GM23248 (cell line): Measurements from ENCODE around the gene FAM20C. TPM values are rescaled to one million over a fixed set of nuclear protein-coding genes. Genes with fewer than 3 reads are reported as not detected.
"Not testable (repeated sequence)": the region's sequence is repeated elsewhere in the genome, so short reads cannot be mapped to it uniquely, and the experiment has no call there.

Experiments
- DNase-seq: peaks from one replicate; pipeline ENCODE4 v3.0.0-alpha.2; 2015
- H2AFZ ChIP-seq: fragments of 200-600 bp; sonication (generic); 2 replicates; pipeline ENCODE4 v1.6.1; 2016; ENCODE audit warnings: antibody characterized with exemption
- H3F3A ChIP-seq: fragments of 200-600 bp; sonication (generic); 2 replicates; pipeline ENCODE4 v1.6.1; 2016; ENCODE audit warnings: mild to moderate bottlenecking, antibody characterized with exemption, mixed run types; ENCODE audit not compliant: insufficient read depth
- H3K27ac ChIP-seq: fragments of 200-600 bp; sonication (generic); 2 replicates; pipeline ENCODE4 v1.5.1; 2016; ENCODE audit warnings: mild to moderate bottlenecking
- H3K27me3 ChIP-seq: fragments of 200-600 bp; sonication (generic); replicated peaks from 2 replicates; pipeline ENCODE4 v1.6.1; 2016; ENCODE audit warnings: mild to moderate bottlenecking; ENCODE audit not compliant: insufficient read depth
- H3K36me3 ChIP-seq: fragments of 200-600 bp; sonication (generic); 2 replicates; pipeline ENCODE4 v1.6.1; 2016; ENCODE audit warnings: low read depth, mild to moderate bottlenecking
- H3K4me1 ChIP-seq: fragments of 200-600 bp; sonication (generic); 2 replicates; pipeline ENCODE4 v1.6.1; 2016; ENCODE audit warnings: mild to moderate bottlenecking; ENCODE audit not compliant: insufficient read depth
- H3K4me2 ChIP-seq: fragments of 200-600 bp; sonication (generic); one replicate; pipeline ENCODE4 v1.6.1; 2016; ENCODE audit warnings: mild to moderate bottlenecking; ENCODE audit not compliant: unreplicated experiment
- H3K4me3 ChIP-seq: fragments of 200-600 bp; sonication (generic); 2 replicates; pipeline ENCODE4 v1.5.1; 2016; ENCODE audit warnings: mild to moderate bottlenecking
- H3K79me2 ChIP-seq: fragments of 200-600 bp; sonication (generic); 2 replicates; pipeline ENCODE4 v1.6.1; 2016; ENCODE audit warnings: mild to moderate bottlenecking; ENCODE audit not compliant: insufficient read depth
- H3K9ac ChIP-seq: fragments of 200-600 bp; sonication (generic); 2 replicates; pipeline ENCODE4 v1.6.1; 2016; ENCODE audit warnings: mild to moderate bottlenecking
- H3K9me2 ChIP-seq: fragments of 200-600 bp; sonication (generic); 2 replicates; pipeline ENCODE4 v1.6.1; 2016; ENCODE audit warnings: mixed run types, mild to moderate bottlenecking, moderate library complexity; ENCODE audit not compliant: insufficient read depth
- H3K9me3 ChIP-seq: fragments of 200-600 bp; sonication (generic); one replicate; pipeline ENCODE4 v1.6.1; 2017; ENCODE audit warnings: low read depth
- H4K20me1 ChIP-seq: fragments of 200-600 bp; sonication (generic); 2 replicates; pipeline ENCODE4 v1.6.0; 2016; ENCODE audit not compliant: insufficient read depth
- EZH2 ChIP-seq: fragments of 200-600 bp; sonication (generic); IDR thresholded peaks from 2 replicates; pipeline ENCODE4 v1.6.1; 2018; ENCODE audit warnings: antibody characterized with exemption, mild to moderate bottlenecking; ENCODE audit not compliant: insufficient read depth, poor library complexity, severe bottlenecking
- EZH2phosphoT487 ChIP-seq: fragments of 200-600 bp; sonication (generic); IDR thresholded peaks from 2 replicates; pipeline ENCODE4 v1.6.1; 2018; ENCODE audit warnings: antibody characterized with exemption, moderate library complexity, mild to moderate bottlenecking, low read depth; ENCODE audit not compliant: insufficient read depth
- WGBS, 2 experiments: methylation state at CpG; one replicate each; pipeline ENCODE4 v1.1.6; 2015 to 2017; ENCODE audit warnings: low lambda C conversion rate in 2 of 2, low coverage in 1 of 2; ENCODE audit errors: missing lambda C conversion rate in 2 of 2; 5-methylcytosine and 5-hydroxymethylcytosine counted together
- in situ Hi-C: fragments of 300-500 bp; cut with MboI; formaldehyde crosslinking; loops from 2 replicates; pipeline ENCODE4 v1.15.0; 2020
- polyA plus RNA-seq: library from polyadenylated mRNA; unstranded; fragments of >200 nt; fragmentation: Nextera tagmentation; extraction: Ambion mirVana; gene quantifications from 2 replicates; pipeline ENCODE4 v1.2.1, GENCODE V29; 2016
- total RNA-seq: library from RNA; depleted of rRNA; stranded (reverse); fragments of >200 nt; shearing (Covaris generic); gene quantifications from 2 replicates; pipeline ENCODE4 v1.2.3, GENCODE V29; 2014

Gene FAM20C
- total and polyA plus RNA-seq, 2 experiments from 2014 or later, result 13.5 to 63.8 TPM

- H3K27me3 ChIP-seq, result no peaks in the 10 kb centered on the region
- no peak overlapping the region for H2AFZ ChIP-seq
- H3K9ac ChIP-seq, result no peak overlapping the region
- peaks cover 6% of the 10 kb centered on the region; the same call in 1 of the 2 replicates for H3K4me1 ChIP-seq
- DNase-seq, result no peak
- no peak overlapping the region for H3K4me3 ChIP-seq
- H3F3A ChIP-seq, result peaks cover 5% of the 10 kb centered on the region; the same call in 1 of the 2 replicates
- no peak overlapping the region for H3K4me2 ChIP-seq
- no peak overlapping the region for H3K27ac ChIP-seq
- H3K9me2 ChIP-seq, result no peaks in the 10 kb centered on the region
- H3K9me3 ChIP-seq, result no peaks in the 10 kb centered on the region
- H3K79me2 ChIP-seq, result peaks cover 64% of the 10 kb centered on the region
- peaks cover 41% of the 10 kb centered on the region; the same call in 1 of the 2 replicates for H3K36me3 ChIP-seq
- no peak for TF ChIP-seq EZH2
- WGBS, 2 experiments, result 96 to 98% methylated on average over 10 to 11 of the region's 11 CpGs
- in situ Hi-C loops, result no loop called here
- H4K20me1 ChIP-seq, result no peaks in the 10 kb centered on the region
Measured at GRCh38 chr7:200290-200689, 7.9 kb downstream of the FAM20C start.

GRCh38 chr7:200704-201103 is 8.3 kb downstream of the FAM20C start:
- H3K4me2 ChIP-seq, result no peak overlapping the region
- no peaks in the 10 kb centered on the region for H3K27me3 ChIP-seq
- H3K27ac ChIP-seq, result no peak overlapping the region
- no peaks in the 10 kb centered on the region for H3K9me2 ChIP-seq
- in situ Hi-C loops, result no loop called here
- 83 to 85% methylated on average over 10 of the region's 10 CpGs for WGBS, 2 experiments
- H3K9me3 ChIP-seq, result no peaks in the 10 kb centered on the region
- H3K4me3 ChIP-seq, result no peak overlapping the region
- no peak overlapping the region for H2AFZ ChIP-seq
- no peak for DNase-seq
- no peak overlapping the region for H3K9ac ChIP-seq
- TF ChIP-seq EZH2phosphoT487 (no peak), EZH2 (no peak)
- peaks cover 5% of the 10 kb centered on the region; the same call in 1 of the 2 replicates for H3F3A ChIP-seq
- no peaks in the 10 kb centered on the region for H4K20me1 ChIP-seq
- H3K79me2 ChIP-seq, result peaks cover 60% of the 10 kb centered on the region
- H3K36me3 ChIP-seq, result peaks cover 39% of the 10 kb centered on the region; the same call in 1 of the 2 replicates
- peaks cover 2% of the 10 kb centered on the region; the same call in 1 of the 2 replicates for H3K4me1 ChIP-seq

- no peaks in the 10 kb centered on the region for H3K9me2 ChIP-seq
- H4K20me1 ChIP-seq, result no peaks in the 10 kb centered on the region
- in situ Hi-C loops, result no loop called here
- no peak overlapping the region for H3K9ac ChIP-seq
- no peaks in the 10 kb centered on the region for H3K4me1 ChIP-seq
- H3K27me3 ChIP-seq, result no peaks in the 10 kb centered on the region
- no peak overlapping the region for H2AFZ ChIP-seq
- peaks cover 5% of the 10 kb centered on the region; the same call in 1 of the 2 replicates for H3K36me3 ChIP-seq
- no peak overlapping the region for H3K4me2 ChIP-seq
- no peaks in the 10 kb centered on the region for H3K9me3 ChIP-seq
- H3K4me3 ChIP-seq, result no peak overlapping the region
- peaks cover 5% of the 10 kb centered on the region; the same call in 1 of the 2 replicates for H3F3A ChIP-seq
- DNase-seq, result no peak
- no peak for TF ChIP-seq EZH2phosphoT487
- no peak for TF ChIP-seq EZH2
- H3K79me2 ChIP-seq, result peaks cover 31% of the 10 kb centered on the region
- H3K27ac ChIP-seq, result no peak overlapping the region
- WGBS, 2 experiments, result 93 to 94% methylated on average over 17 of the region's 17 CpGs
Measured at GRCh38 chr7:204326-204725, 12.0 kb downstream of the FAM20C start.

- in situ Hi-C loops, result no loop called here
- H3K36me3 ChIP-seq, result no peaks in the 10 kb centered on the region; the same call in 1 of the 2 replicates
Measured at GRCh38 chr7:205115-206010, 13.0 kb downstream of the FAM20C start.

GRCh38 chr7:206351-206750 is 14.0 kb downstream of the FAM20C start:
- H3K9me3 ChIP-seq, H3K36me3 ChIP-seq, in situ Hi-C loops, H3K27ac ChIP-seq, H3K27me3 ChIP-seq, DNase-seq, H3F3A ChIP-seq, H3K4me2 ChIP-seq, H3K9ac ChIP-seq, H3K4me3 ChIP-seq, H4K20me1 ChIP-seq, H3K4me1 ChIP-seq, H3K9me2 ChIP-seq, H2AFZ ChIP-seq: not testable (repeated sequence)
- H3K79me2 ChIP-seq, result peaks cover 14% of the 10 kb centered on the region
- 82 to 86% methylated on average over 6 to 31 of the region's 31 CpGs for WGBS, 2 experiments

More at GRCh38 chr7:205115-206010, 13.0 kb downstream of the FAM20C start:
- peaks cover 23% of the 10 kb centered on the region for H3K79me2 ChIP-seq
- H2AFZ ChIP-seq, result no peak overlapping the region
- no peak for DNase-seq
- no peak for TF ChIP-seq EZH2phosphoT487
- TF ChIP-seq EZH2, result no peak
- H3K9ac ChIP-seq, result no peak overlapping the region
- H4K20me1 ChIP-seq, result no peaks in the 10 kb centered on the region
- WGBS, 2 experiments, result 93 to 95% methylated on average over 45 to 49 of the region's 49 CpGs
- no peaks in the 10 kb centered on the region for H3K9me3 ChIP-seq
- H3K4me1 ChIP-seq, result no peaks in the 10 kb centered on the region
- H3K4me3 ChIP-seq, result no peak overlapping the region
- peaks cover 5% of the 10 kb centered on the region; the same call in 1 of the 2 replicates for H3F3A ChIP-seq
- H3K9me2 ChIP-seq, result no peaks in the 10 kb centered on the region
- H3K27ac ChIP-seq, result no peak overlapping the region
- H3K27me3 ChIP-seq, result no peaks in the 10 kb centered on the region
- H3K4me2 ChIP-seq, result no peak overlapping the region
